WI38 (cell line): Measurements from ENCODE around the gene ERRFI1.
A peak's percentile ranks its signal among the peaks of the same experiment; 100 is the strongest.

Source experiments
- H3K4me3 ChIP-seq: 2 replicates; pipeline ENCODE4 v1.5.1; 2011; ENCODE audit warnings: low read depth, mild to moderate bottlenecking, control low read depth, low read length
- TF ChIP-seq, protein P1 (sequence below): IDR thresholded peaks from 2 replicates; pipeline ENCODE4 v1.5.1; 2012; ENCODE audit warnings: low read depth, mild to moderate bottlenecking, control low read depth, low read length

The ERRFI1 gene

DNA sequence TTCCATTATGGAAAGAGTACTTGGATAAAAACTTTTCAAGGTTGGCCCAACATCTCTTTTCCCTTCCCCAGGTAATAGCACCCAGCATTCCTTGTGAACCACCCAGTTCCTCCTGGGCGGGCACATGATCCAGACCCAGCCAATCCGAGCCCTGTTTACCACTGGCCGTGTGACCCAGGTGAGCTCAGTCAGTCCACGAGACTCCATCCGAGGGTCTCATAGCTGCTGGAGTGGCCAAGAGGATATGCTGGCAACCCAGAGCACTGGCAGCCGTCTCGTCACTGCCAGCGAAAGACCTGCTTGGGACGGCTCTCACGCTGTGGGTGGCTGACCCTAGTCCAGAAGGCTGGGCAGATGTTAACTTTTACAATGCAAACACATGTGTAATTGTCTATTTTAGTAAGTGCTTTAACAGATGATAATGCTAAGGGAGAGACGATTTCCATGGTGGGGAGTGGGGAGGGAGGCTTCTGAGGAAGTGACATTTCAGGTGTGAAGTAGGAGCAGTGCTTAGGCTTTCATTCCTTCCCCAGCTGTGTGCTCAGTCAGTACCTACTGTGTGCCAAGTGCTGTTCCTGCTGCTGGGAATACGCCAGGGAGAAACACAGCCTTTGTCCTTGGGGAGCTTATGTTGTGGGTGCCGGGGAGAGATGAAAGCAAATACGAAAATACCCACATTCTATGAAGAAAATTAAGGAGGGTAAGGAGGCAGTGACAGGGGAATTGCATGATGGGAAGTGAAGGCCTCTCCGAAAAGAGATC lies 40.1 kb downstream of the ERRFI1 start:
- TF ChIP-seq, protein P1, sequence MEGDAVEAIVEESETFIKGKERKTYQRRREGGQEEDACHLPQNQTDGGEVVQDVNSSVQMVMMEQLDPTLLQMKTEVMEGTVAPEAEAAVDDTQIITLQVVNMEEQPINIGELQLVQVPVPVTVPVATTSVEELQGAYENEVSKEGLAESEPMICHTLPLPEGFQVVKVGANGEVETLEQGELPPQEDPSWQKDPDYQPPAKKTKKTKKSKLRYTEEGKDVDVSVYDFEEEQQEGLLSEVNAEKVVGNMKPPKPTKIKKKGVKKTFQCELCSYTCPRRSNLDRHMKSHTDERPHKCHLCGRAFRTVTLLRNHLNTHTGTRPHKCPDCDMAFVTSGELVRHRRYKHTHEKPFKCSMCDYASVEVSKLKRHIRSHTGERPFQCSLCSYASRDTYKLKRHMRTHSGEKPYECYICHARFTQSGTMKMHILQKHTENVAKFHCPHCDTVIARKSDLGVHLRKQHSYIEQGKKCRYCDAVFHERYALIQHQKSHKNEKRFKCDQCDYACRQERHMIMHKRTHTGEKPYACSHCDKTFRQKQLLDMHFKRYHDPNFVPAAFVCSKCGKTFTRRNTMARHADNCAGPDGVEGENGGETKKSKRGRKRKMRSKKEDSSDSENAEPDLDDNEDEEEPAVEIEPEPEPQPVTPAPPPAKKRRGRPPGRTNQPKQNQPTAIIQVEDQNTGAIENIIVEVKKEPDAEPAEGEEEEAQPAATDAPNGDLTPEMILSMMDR, result no peak
- no peak overlapping the region for H3K4me3 ChIP-seq

DNA sequence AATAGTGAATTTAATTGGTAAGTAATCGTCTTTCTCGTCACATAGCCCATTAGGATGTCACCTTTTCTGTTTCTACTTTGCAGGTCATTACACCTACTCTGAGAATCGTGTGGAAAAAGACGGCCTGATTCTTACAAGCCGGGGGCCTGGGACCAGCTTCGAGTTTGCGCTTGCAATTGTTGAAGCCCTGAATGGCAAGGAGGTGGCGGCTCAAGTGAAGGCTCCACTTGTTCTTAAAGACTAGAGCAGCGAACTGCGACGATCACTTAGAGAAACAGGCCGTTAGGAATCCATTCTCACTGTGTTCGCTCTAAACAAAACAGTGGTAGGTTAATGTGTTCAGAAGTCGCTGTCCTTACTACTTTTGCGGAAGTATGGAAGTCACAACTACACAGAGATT lies 41.3 kb downstream of the ERRFI1 start:
- H3K4me3 ChIP-seq, result no peak overlapping the region
- TF ChIP-seq, protein P1, result no peak

DNA sequence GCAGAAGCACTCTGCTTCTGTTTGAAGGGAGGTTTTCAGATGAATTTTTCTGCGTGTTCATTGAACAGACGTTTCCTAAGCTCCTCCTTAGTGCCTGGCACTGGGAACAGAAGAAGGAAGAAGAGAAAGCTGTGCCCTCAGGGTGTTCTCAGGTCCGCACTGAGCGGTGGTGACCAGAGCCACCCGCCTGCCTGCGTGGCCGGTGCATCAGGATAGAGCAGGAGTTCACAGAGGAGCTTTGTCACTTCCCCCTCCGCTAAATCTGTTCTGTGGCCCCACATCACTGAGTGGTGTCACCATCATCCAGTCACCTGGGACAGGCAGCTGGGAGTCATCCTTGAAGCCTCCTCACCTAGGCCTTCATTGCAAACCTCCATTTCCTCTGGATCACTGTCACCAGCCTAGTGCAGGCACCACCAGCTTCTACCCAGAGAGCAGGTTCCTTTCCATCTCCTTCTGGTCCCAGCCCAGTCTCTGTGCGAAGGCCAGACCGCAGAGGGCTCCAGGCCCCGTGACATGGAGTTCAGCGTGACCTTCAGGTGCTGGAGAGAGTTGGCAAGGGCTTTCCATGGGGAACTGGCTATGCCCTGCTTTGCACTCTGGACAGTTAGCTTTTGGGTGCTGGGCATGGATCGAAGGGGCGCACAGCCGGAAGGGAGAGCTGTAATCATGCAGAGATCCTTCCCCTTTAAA lies 42.9 kb downstream of the ERRFI1 start:
- TF ChIP-seq, protein P1, result no peak
- H3K4me3 ChIP-seq, result no peak overlapping the region

DNA sequence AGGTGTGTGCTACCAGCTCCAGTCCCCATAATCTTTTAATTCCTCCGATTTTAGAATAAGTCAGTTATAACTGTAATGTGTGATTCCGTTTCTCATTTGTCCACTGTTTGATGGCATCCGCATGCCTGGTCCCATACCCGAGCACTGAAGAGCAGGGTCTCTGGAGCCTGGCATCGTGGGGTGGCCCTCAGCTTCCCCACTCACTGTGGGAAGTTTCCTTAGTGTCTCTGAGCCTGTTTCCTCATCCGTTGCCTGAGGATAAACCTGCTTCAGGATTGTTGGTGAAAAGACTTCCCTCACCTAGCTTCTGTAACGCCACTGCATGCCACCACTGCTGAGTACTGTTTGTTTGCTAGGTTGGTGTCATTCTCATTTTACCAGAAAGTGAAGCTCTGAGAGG lies 45.1 kb downstream of the ERRFI1 start:
- TF ChIP-seq, protein P1, result no peak
- H3K4me3 ChIP-seq, result no peak overlapping the region

DNA sequence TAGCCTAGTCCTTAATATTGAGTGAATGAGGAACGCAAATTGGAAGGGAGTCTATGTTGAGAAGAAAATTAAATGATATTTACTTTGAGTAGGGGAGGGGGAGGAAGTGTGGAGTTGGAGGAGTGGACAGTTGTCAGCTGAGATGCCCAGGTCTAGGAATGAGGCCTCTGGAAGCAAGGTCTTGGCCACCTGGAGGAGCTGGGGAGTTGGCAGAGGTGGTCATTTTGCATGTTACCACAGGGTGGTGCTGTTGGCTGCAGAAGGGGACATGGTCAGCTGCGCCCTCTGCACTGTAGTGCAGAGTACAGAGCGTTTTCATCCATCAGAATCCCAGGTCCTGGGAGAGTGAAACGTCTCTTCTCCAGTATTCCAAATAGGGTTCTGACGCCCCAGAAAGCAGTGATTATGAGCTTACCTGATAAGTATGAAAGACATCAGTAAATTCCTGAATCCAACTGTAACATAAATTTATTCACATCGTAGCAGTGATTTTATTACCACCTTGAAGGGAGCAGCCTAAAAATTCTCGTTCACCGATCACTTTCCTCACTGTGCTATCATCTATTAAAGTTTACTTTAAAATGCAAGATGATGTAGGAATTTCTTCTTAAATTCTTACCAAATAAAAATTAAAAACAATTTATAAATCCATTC lies 50.8 kb downstream of the ERRFI1 start:
- no peak overlapping the region for H3K4me3 ChIP-seq
- TF ChIP-seq, protein P1, result peak; percentile 77

DNA sequence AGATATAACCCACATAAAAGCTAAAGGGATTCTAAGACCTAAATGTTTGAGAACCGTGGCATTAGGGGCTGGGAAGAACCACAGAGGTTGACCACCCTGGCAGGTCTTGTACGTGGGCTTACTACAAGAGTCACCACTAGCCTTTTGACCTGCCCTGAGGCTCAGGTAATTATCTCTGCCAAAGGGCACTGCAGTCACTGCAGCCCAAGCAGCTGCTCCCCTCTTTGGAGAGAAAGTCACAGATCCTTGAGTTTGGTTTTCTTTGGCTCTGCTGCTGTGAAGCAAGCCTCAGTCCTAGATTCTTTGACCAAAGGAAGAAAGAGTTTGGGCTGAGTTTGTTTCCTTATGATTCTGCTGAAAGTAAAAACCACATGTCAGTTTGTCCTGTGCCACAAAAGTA lies 53.0 kb downstream of the ERRFI1 start:
- no peak overlapping the region for H3K4me3 ChIP-seq
- TF ChIP-seq, protein P1, result no peak

DNA sequence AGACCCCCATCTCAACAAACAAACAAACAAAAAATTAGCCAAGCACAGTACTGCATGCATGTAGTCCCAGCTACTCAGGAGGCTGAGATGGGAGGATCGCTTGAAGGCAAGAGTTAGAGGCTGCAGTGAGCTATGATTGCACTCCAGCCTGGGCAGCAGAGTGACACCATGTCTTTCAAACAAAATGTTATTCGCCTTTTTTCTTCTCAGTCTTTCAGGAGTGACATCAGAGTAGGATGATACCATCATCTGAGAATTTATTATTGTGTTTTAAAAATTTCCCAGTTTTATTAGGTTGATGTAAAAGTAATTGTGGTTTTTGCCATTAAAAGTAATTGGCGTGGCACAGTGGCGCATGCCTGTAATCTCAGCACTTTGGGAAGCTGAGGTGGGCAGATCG lies 53.8 kb downstream of the ERRFI1 start:
- no peak overlapping the region for H3K4me3 ChIP-seq

More for the DNA sequence above, 53.8 kb downstream of the ERRFI1 start:
- TF ChIP-seq, protein P1, result no peak
